ENCODE data around the gene GLYAT. TPM values are rescaled to one million over a fixed set of nuclear protein-coding genes. Genes with fewer than 3 reads are reported as not detected.

Gene GLYAT
- total RNA-seq, 2 experiments from 2014 or later = not detected

DNA sequence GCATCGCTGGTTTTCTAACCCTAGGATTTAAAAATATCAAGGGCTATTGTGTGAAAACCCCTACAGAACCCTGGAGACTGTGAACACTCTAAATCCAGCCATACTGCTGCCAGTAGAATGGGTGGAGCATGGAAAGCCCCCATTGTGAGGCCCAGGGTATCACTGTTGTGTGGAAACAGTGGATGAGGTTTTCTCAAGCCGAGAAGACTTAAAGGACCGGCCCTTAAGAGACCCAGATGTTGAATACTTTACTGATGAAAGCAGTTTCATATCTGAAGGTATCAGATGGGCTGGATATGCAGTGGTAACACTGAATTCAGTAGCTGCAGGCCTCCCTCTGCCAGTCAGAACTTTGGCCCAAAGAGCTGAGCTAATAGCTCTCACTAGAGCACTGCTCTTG, 41.6 kb upstream of the GLYAT start:
- no peak overlapping the region for H3K4me3 Mint-ChIP-seq
- Histone ChIP-seq H3K36me3 (ENCODE audit: insufficient read depth, low read length) (no peaks in the 10 kb centered on the region), H3K27ac (ENCODE audit: low read depth in 1 of 2, low read length in 2 of 2) (no peak overlapping the region), H3K4me1 (ENCODE audit: insufficient read depth, low read length) (no peaks in the 10 kb centered on the region), H3K9me3 (ENCODE audit: control insufficient read depth in 1 of 2, insufficient read depth in 1 of 2, low read length in 2 of 2) (no peaks in the 10 kb centered on the region), H3K27me3 (ENCODE audit: control insufficient read depth in 1 of 2, insufficient read depth in 2 of 2, low read length in 2 of 2) (peaks cover 0 to 8% of the 10 kb centered on the region in 2 experiments), H3K4me3 (ENCODE audit: low read length) (no peak overlapping the region)
- ATAC-seq (ENCODE audit: poor library complexity) = no peak
- H3K27me3 Mint-ChIP-seq = no peaks in the 10 kb centered on the region
- ChIA-PET CTCF (no interaction called here), POLR2A (no interaction called here)
- intact Hi-C loops (cut with DNase I, micrococcal nuclease) = no loop called here
- no peak overlapping the region for H3K27ac Mint-ChIP-seq
- TF ChIP-seq, protein P1, sequence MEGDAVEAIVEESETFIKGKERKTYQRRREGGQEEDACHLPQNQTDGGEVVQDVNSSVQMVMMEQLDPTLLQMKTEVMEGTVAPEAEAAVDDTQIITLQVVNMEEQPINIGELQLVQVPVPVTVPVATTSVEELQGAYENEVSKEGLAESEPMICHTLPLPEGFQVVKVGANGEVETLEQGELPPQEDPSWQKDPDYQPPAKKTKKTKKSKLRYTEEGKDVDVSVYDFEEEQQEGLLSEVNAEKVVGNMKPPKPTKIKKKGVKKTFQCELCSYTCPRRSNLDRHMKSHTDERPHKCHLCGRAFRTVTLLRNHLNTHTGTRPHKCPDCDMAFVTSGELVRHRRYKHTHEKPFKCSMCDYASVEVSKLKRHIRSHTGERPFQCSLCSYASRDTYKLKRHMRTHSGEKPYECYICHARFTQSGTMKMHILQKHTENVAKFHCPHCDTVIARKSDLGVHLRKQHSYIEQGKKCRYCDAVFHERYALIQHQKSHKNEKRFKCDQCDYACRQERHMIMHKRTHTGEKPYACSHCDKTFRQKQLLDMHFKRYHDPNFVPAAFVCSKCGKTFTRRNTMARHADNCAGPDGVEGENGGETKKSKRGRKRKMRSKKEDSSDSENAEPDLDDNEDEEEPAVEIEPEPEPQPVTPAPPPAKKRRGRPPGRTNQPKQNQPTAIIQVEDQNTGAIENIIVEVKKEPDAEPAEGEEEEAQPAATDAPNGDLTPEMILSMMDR (IDR thresholded peaks at IDR 0.05) = no peak
- H3K4me1 Mint-ChIP-seq (ENCODE audit: low read depth) = no peaks in the 10 kb centered on the region
- no peaks in the 10 kb centered on the region for H3K9me3 Mint-ChIP-seq
- H3K36me3 Mint-ChIP-seq (ENCODE audit: low read depth) = no peaks in the 10 kb centered on the region
- DNase-seq = no peak

DNA sequence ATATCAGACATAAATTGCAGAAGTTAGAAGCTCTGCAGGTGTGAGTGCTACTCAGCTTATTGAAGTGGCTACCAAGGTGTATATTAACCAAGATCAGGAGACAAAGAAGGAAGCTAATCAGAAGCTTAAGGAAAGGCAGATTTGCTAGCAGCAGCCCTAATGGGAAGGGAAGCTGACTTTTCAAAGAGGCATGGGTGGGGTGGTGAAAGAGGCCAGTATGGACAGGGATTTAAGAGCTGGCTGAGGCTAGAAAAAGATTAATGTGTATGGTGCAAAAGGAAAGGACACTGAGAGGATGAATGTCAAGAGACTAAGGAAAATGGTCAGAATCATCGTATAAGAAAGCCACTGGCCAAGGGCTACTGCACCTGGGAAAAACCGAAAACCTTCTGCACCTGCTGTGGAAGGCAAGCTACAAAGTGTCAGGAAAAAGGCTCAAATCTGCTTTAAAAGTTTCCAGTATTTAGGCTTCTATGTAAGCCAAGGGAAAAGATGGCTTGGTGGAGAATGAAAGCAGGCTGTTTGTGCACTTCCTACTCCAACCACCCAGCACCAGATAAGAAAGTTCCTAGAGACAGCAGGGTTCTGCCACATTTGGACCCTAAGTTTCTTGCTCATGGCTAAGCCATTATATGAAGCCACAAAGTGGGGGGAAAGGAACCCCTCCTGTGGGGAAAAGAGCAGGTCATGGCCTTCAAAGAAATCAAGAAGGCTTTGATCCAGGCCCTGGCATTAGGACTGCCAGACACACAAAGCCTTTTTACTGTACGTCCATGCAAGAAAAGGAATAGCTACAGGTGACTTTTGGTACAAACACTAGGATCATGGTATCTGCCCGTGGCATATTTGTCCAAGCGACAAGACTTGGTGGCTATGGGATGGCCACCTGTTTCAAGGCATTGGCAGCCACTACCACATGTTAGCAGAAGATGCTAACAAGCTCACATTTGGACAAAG, 40.9 kb upstream of the GLYAT start:
- intact Hi-C loops (cut with DNase I, micrococcal nuclease) = no loop called here
- Histone ChIP-seq H3K9me3 (ENCODE audit: control insufficient read depth in 1 of 2, insufficient read depth in 1 of 2, low read length in 2 of 2) (no peaks in the 10 kb centered on the region), H3K36me3 (ENCODE audit: insufficient read depth, low read length) (no peaks in the 10 kb centered on the region), H3K27me3 (ENCODE audit: control insufficient read depth in 1 of 2, insufficient read depth in 2 of 2, low read length in 2 of 2) (peaks cover 0 to 8% of the 10 kb centered on the region in 2 experiments), H3K4me1 (ENCODE audit: insufficient read depth, low read length) (no peaks in the 10 kb centered on the region), H3K4me3 (ENCODE audit: low read length) (no peak overlapping the region), H3K27ac (ENCODE audit: low read depth in 1 of 2, low read length in 2 of 2) (no peak overlapping the region)
- POLR2A ChIA-PET = no interaction called here
- H3K27me3 Mint-ChIP-seq = no peaks in the 10 kb centered on the region
- DNase-seq = no peak
- no peak overlapping the region for H3K4me3 Mint-ChIP-seq
- no peaks in the 10 kb centered on the region for H3K4me1 Mint-ChIP-seq (ENCODE audit: low read depth)
- TF ChIP-seq, protein P1 (IDR thresholded peaks at IDR 0.05) = no peak
- CTCF ChIA-PET = no interaction called here
- no peaks in the 10 kb centered on the region for H3K36me3 Mint-ChIP-seq (ENCODE audit: low read depth)
- no peak for ATAC-seq (ENCODE audit: poor library complexity)
- no peak overlapping the region for H3K27ac Mint-ChIP-seq
- H3K9me3 Mint-ChIP-seq = no peaks in the 10 kb centered on the region

DNA sequence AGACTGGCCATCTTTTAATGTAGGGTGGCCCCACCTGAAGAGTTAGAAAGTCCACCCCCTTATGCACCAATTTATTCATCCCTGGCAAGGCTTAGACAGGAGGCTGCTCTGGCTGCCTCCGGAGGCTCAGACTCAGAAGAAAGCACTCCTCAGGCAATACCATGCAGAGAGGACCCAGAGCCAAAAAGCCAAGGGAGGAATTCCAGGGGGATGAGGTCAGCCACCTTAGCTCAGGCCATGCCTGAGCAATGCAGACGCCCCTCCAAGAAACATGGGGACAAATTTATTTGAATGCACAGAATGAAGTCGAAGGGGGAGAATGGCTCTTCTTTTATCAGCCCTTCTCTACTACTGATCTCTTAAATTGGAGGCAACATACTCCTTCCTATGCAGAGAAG, 39.7 kb upstream of the GLYAT start:
- CTCF ChIA-PET = no interaction called here
- H3K27me3 Mint-ChIP-seq = no peaks in the 10 kb centered on the region
- POLR2A ChIA-PET = no interaction called here

More for the DNA sequence above, 39.7 kb upstream of the GLYAT start:
- Mint-ChIP-seq H3K9me3 (no peaks in the 10 kb centered on the region), H3K27ac (no peak overlapping the region), H3K4me1 (ENCODE audit: low read depth) (no peaks in the 10 kb centered on the region), H3K36me3 (ENCODE audit: low read depth) (no peaks in the 10 kb centered on the region), H3K4me3 (no peak overlapping the region)
- no peak overlapping the region for H3K4me3 ChIP-seq (ENCODE audit: low read length)
- no peaks in the 10 kb centered on the region for H3K9me3 ChIP-seq (ENCODE audit: control insufficient read depth in 1 of 2, insufficient read depth in 1 of 2, low read length in 2 of 2)
- TF ChIP-seq, protein P1 (IDR thresholded peaks at IDR 0.05) = no peak
- ATAC-seq (ENCODE audit: poor library complexity) (no peak), DNase-seq (no peak)
- no peaks in the 10 kb centered on the region for H3K36me3 ChIP-seq (ENCODE audit: insufficient read depth, low read length)
- peaks cover 0 to 8% of the 10 kb centered on the region in 2 experiments for H3K27me3 ChIP-seq (ENCODE audit: control insufficient read depth in 1 of 2, insufficient read depth in 2 of 2, low read length in 2 of 2)
- H3K27ac ChIP-seq (ENCODE audit: low read depth in 1 of 2, low read length in 2 of 2) = no peak overlapping the region
- intact Hi-C loops (cut with DNase I, micrococcal nuclease) = no loop called here
- no peaks in the 10 kb centered on the region for H3K4me1 ChIP-seq (ENCODE audit: insufficient read depth, low read length)
